ENCODE data around the gene ITPRIP.

DNA sequence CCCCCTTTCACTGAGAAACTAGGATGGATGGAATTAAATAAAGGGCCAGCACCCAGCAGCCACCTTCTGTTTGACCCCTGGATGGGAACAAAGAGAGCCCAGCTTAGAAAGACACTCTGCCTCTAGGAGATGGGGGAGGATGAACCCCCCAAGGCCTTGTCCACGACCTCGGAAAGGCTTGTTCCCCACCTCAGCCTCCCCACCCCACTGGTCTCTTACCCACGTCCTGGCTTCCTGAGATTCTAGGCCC, 9.7 kb downstream of the ITPRIP start:
- TF ChIP-seq CTCF (conservative IDR thresholded peaks at IDR 0.05 in 1 of 2, IDR thresholded peaks at IDR 0.05 in 1 of 2; ENCODE audit: low read depth in 1 of 2, low read length in 2 of 2), result no peak
- no peak for TF ChIP-seq EZH2 (IDR thresholded peaks at IDR 0.05; ENCODE audit: low read length, missing control alignments)

All from fibroblast of lung (primary cell).